Erythroblast (primary cell): Measurements from ENCODE around the gene CFAP221.

Source experiments
- GATA1 ChIP-seq: IDR thresholded peaks from 2 replicates; pipeline ENCODE4 v1.6.1; 2011; ENCODE audit warnings: low read depth, mild to moderate bottlenecking, control low read depth, low read length, moderate library complexity
- POLR2A ChIP-seq: IDR thresholded peaks from 2 replicates; pipeline ENCODE4 v1.6.1; 2011; ENCODE audit warnings: mild to moderate bottlenecking, low read length

DNA sequence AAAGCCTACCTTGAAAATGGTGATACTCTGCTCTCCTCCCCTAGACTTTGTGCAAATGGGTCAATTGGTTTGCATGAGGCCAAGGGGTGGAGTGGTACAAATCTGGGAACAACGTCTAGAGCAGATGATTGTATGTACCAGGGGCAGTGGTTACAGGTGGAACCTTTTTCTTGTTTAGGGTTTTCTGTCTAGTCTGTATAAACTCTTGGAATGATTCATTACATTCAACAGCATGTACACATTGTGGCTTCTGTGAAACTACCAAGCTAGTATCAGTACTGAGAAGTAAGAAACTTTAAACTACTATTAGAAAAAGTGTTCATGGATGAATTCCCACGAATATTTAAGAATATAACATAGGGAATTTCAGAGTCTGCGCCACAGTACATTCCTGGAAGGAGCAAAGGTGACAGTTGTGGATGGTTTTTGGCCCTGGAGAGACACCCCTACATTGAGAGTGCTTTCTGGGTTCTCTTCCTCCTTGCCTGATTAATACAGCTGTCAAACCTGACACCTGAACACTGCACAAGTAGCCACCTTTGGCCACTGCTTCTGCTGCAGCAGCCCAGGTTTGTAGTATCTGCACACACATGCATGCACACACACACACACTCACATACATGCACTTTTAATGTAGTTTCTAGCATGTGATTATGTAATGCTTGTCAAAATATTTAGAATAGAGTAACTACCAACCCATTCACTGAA, 30.0 kb downstream of the CFAP221 start:
- no peak for TF ChIP-seq POLR2A
- TF ChIP-seq GATA1: no peak
